DOHH2 (cell line): Measurements from ENCODE around the gene KIF1A.

Experiments
- H3F3A ChIP-seq: fragments of 200-600 bp; sonication (generic), shearing (Covaris generic); 2 replicates; pipeline ENCODE4 v1.6.0; 2016; ENCODE audit warnings: antibody characterized with exemption, mild to moderate bottlenecking; ENCODE audit not compliant: control insufficient read depth, insufficient read depth
- H3K27ac ChIP-seq: fragments of 200-600 bp; sonication (generic); 2 replicates; pipeline ENCODE4 v1.5.1; 2014; ENCODE audit warnings: low read depth, mild to moderate bottlenecking, low read length, moderate library complexity
- H3K27me3 ChIP-seq: fragments of 200-600 bp; sonication (generic); 2 replicates; pipeline ENCODE4 v1.6.1; 2014; ENCODE audit warnings: mild to moderate bottlenecking, low read length, mixed read lengths; ENCODE audit not compliant: control insufficient read depth
- H3K36me3 ChIP-seq: fragments of 200-600 bp; sonication (generic); 2 replicates; pipeline ENCODE4 v1.6.1; 2014; ENCODE audit warnings: mild to moderate bottlenecking, low read length, moderate library complexity, mixed read lengths; ENCODE audit not compliant: control insufficient read depth
- H3K4me1 ChIP-seq: fragments of 200-600 bp; sonication (generic); 2 replicates; pipeline ENCODE4 v1.6.1; 2014; ENCODE audit warnings: mild to moderate bottlenecking, low read length, mixed read lengths; ENCODE audit not compliant: control insufficient read depth
- H3K4me2 ChIP-seq: fragments of 200-600 bp; sonication (generic); 2 replicates; pipeline ENCODE4 v1.6.0; 2014; ENCODE audit warnings: mild to moderate bottlenecking, low read length, moderate library complexity
- H3K4me3 ChIP-seq: fragments of 200-600 bp; sonication (generic); 2 replicates; pipeline ENCODE4 v1.5.1; 2014; ENCODE audit warnings: mild to moderate bottlenecking, low read length, mixed read lengths
- H3K79me2 ChIP-seq: fragments of 200-600 bp; sonication (generic); 2 replicates; pipeline ENCODE4 v1.6.1; 2014; ENCODE audit warnings: mild to moderate bottlenecking, low read length, mixed read lengths; ENCODE audit not compliant: control insufficient read depth
- H3K9me2 ChIP-seq: fragments of 200-600 bp; sonication (generic); replicated peaks from 2 replicates; pipeline ENCODE4 v1.6.1; 2014; ENCODE audit warnings: mild to moderate bottlenecking, low read length, mixed read lengths; ENCODE audit not compliant: control insufficient read depth
- H3K9me3 ChIP-seq: fragments of 200-600 bp; sonication (generic); 2 replicates; pipeline ENCODE4 v1.6.1; 2014; ENCODE audit warnings: antibody characterized with exemption, low read length, mixed read lengths; ENCODE audit not compliant: control insufficient read depth, insufficient read depth
- H4K20me1 ChIP-seq: fragments of 200-600 bp; sonication (generic); 2 replicates; pipeline ENCODE4 v1.6.0; 2014; ENCODE audit warnings: low read depth, mild to moderate bottlenecking, antibody characterized with exemption, low read length, moderate library complexity; ENCODE audit not compliant: control insufficient read depth, insufficient read depth
- CTCF ChIP-seq: fragments of 200-600 bp; sonication (generic); IDR thresholded peaks from one replicate; pipeline ENCODE4 v1.5.1; 2014; ENCODE audit warnings: antibody characterized with exemption, mild to moderate bottlenecking, low read depth, low read length; ENCODE audit not compliant: poor library complexity, severe bottlenecking
- EZH2phosphoT487 ChIP-seq: fragments of 200-600 bp; sonication (generic); IDR thresholded peaks from 2 replicates; pipeline ENCODE4 v1.6.1; 2017; ENCODE audit warnings: borderline replicate concordance, mild to moderate bottlenecking, antibody characterized with exemption, low read length, moderate library complexity, mixed read lengths

Gene KIF1A

GRCh38 chr2:240769096-240769495, 50.9 kb downstream of the KIF1A start:
- no peaks in the 10 kb centered on the region for H3K79me2 ChIP-seq
- H3K4me3 ChIP-seq, result no peak overlapping the region
- H3K27ac ChIP-seq, result no peak overlapping the region
- no peaks in the 10 kb centered on the region for H3K27me3 ChIP-seq
- no peaks in the 10 kb centered on the region for H3K4me1 ChIP-seq
- H3F3A ChIP-seq, result no peaks in the 10 kb centered on the region
- H4K20me1 ChIP-seq, result no peaks in the 10 kb centered on the region
- H3K9me3 ChIP-seq, result no peaks in the 10 kb centered on the region
- H3K9me2 ChIP-seq, result no peaks in the 10 kb centered on the region
- no peak overlapping the region for H3K4me2 ChIP-seq
- no peaks in the 10 kb centered on the region for H3K36me3 ChIP-seq
- TF ChIP-seq EZH2phosphoT487, result no peak
- TF ChIP-seq CTCF, result no peak

GRCh38 chr2:240768216-240768615, 51.8 kb downstream of the KIF1A start:
- Histone ChIP-seq H3K36me3 (no peaks in the 10 kb centered on the region), H3K4me1 (no peaks in the 10 kb centered on the region), H3K4me2 (no peak overlapping the region), H3K27me3 (no peaks in the 10 kb centered on the region), H4K20me1 (no peaks in the 10 kb centered on the region), H3K79me2 (no peaks in the 10 kb centered on the region), H3F3A (no peaks in the 10 kb centered on the region), H3K9me3 (no peaks in the 10 kb centered on the region), H3K4me3 (no peak overlapping the region), H3K9me2 (no peaks in the 10 kb centered on the region), H3K27ac (no peak overlapping the region)
- no peak for TF ChIP-seq CTCF
- no peak for TF ChIP-seq EZH2phosphoT487

- H3K79me2 ChIP-seq, result no peaks in the 10 kb centered on the region
- H3K9me2 ChIP-seq, result no peaks in the 10 kb centered on the region
- H4K20me1 ChIP-seq, result no peaks in the 10 kb centered on the region
- no peaks in the 10 kb centered on the region for H3K9me3 ChIP-seq
- no peak overlapping the region for H3K27ac ChIP-seq
- TF ChIP-seq CTCF, result no peak
- no peak for TF ChIP-seq EZH2phosphoT487
- H3K4me3 ChIP-seq, result no peak overlapping the region
- no peaks in the 10 kb centered on the region for H3K36me3 ChIP-seq
- no peak overlapping the region for H3K4me2 ChIP-seq
- no peaks in the 10 kb centered on the region for H3F3A ChIP-seq
- no peaks in the 10 kb centered on the region for H3K27me3 ChIP-seq
- no peaks in the 10 kb centered on the region for H3K4me1 ChIP-seq
Observed at GRCh38 chr2:240767341-240767740, 52.7 kb downstream of the KIF1A start.

- no peaks in the 10 kb centered on the region for H3K79me2 ChIP-seq
- H4K20me1 ChIP-seq, result no peaks in the 10 kb centered on the region
- no peaks in the 10 kb centered on the region for H3K9me3 ChIP-seq
- TF ChIP-seq CTCF, result no peak
- no peak for TF ChIP-seq EZH2phosphoT487
- H3K9me2 ChIP-seq, result no peaks in the 10 kb centered on the region
- no peak overlapping the region for H3K4me2 ChIP-seq
- H3K4me1 ChIP-seq, result no peaks in the 10 kb centered on the region
- H3K27ac ChIP-seq, result no peak overlapping the region
- H3K27me3 ChIP-seq, result no peaks in the 10 kb centered on the region
- H3K4me3 ChIP-seq, result no peak overlapping the region
- H3F3A ChIP-seq, result no peaks in the 10 kb centered on the region
- H3K36me3 ChIP-seq, result no peaks in the 10 kb centered on the region
Observed at GRCh38 chr2:240766072-240766471, 53.9 kb downstream of the KIF1A start.
